NT2/D1 (cell line): ENCODE data around the gene C15orf39.

Experiments used
- YY1 ChIP-seq: IDR thresholded peaks from 2 replicates; pipeline ENCODE4 v1.6.1; 2011; ENCODE audit not compliant: insufficient read length, insufficient read depth
- ZNF274 ChIP-seq: IDR thresholded peaks from 2 replicates; pipeline ENCODE4 v1.6.1; 2011; ENCODE audit warnings: mild to moderate bottlenecking, low read depth, low read length

- no peak for TF ChIP-seq ZNF274
- TF ChIP-seq YY1: no peak
Observed at GRCh38 chr15:75186044-75186443, 15.6 kb upstream of the C15orf39 start.
